GM12874 (cell line): Measurements from ENCODE around the gene STARD5.

Experiments used
- TF ChIP-seq, protein P1 (sequence below): IDR thresholded peaks from 2 replicates; pipeline ENCODE4 v1.5.1; 2011; ENCODE audit warnings: low read depth, mild to moderate bottlenecking, control low read depth, low read length, moderate library complexity; ENCODE audit not compliant: insufficient read depth

STARD5 gene

DNA sequence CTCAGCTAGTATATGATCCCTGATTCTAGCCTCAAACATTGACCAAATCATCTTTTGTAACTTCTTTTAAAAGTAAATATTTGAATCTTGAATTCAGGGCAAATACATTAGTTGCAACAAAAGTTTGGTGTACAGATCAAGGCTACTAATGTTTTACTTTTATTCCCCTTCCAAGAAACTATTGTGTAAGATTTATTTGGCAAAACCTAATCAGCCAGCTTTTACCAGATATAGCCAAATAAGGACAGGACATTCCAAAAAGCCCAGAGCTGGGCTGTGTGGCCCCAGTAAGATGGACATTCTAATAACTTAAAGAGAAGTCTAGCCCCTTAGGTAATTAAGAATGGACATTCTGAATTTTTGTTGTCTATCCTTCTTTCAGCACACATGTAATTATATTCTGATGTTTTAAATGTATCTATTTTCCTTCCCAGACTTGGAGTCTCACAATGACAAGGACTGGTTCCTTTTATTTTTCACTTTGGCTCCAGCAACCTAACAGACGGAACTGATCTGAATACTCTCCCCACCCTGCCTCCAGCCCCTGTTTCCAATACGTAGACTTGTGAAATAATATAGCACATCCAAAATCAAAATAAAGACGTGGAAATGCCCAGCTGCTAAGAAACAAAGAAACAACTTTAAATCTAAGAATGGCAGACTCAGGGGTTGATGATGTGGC lies 48.1 kb downstream of the STARD5 start:
- TF ChIP-seq, protein P1, sequence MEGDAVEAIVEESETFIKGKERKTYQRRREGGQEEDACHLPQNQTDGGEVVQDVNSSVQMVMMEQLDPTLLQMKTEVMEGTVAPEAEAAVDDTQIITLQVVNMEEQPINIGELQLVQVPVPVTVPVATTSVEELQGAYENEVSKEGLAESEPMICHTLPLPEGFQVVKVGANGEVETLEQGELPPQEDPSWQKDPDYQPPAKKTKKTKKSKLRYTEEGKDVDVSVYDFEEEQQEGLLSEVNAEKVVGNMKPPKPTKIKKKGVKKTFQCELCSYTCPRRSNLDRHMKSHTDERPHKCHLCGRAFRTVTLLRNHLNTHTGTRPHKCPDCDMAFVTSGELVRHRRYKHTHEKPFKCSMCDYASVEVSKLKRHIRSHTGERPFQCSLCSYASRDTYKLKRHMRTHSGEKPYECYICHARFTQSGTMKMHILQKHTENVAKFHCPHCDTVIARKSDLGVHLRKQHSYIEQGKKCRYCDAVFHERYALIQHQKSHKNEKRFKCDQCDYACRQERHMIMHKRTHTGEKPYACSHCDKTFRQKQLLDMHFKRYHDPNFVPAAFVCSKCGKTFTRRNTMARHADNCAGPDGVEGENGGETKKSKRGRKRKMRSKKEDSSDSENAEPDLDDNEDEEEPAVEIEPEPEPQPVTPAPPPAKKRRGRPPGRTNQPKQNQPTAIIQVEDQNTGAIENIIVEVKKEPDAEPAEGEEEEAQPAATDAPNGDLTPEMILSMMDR, result no peak

DNA sequence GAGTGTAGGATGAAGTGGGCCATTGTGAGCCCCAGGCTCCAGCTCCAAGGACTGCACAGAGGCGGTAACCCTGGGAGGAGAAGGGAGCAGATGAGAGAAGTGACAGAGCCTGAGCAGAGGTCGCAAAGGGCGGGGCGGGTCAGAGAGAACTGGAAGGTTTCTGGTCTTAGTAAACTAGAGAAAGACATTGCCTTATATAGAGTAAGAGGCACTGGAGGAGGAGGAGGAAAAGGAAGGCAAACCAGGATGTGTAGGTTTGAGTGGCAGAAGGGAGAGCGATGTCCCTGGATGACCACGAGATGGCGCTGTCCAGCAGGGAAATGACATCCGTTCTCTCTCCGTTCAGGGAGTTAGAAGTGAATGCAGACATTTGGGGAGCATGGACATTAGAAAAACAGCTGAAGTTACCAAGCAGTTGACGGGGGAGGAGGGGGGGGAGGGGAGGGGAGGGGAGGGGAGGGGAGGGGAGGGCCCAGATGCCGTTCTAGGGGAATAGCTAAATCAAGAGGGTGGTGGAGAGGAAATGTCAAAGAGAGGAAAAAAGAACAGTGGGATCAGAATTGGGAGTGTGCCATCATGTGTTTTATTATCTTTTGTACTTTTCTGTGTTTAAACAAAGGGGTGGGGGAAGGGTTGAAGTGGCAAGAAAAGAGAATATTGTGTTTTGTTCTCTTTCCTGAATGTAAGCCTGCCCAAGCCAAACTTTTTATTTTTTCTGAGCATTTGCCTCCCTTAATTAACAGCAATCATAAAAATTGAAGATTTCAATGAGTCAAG lies 48.8 kb downstream of the STARD5 start:
- TF ChIP-seq, protein P1, result peak; percentile 88

DNA sequence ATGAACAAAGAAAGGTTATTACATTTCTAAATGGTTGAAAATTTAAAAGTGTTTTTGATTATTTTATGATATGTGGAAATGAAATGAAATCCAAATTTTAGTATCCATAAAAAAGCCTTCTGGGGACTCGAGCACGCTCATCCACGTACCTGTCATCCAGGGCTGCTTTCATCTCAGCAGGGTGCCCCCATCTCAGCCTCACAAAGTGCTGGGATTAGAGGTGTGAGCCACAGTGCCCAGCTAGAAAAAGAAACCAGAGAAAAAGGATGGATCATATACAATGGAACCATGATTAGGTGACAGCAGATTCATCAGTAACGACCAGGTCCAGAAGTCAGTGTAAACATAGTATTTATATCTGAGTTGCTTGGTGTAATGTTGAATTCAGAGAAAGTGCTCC lies 49.7 kb downstream of the STARD5 start:
- TF ChIP-seq, protein P1, result no peak

DNA sequence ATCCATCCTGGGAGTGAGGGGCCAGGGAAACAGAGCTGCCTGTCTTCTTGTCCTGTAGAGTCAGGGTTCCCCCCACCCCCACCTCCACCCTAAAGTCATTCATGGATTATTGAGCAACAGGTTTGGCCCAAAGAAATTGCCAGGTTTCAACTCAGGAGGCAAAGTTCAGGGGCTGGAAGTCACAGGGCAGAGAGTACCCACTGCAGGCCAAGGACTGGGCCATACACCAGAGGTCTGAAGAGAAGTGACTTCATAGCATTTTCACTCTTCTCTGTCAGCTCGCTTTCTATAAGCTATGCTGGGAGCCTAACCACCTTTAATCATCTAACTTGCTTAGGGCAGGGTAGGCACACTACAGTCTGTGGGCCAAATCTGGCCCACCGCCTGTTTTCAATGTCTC lies 50.1 kb downstream of the STARD5 start:
- TF ChIP-seq, protein P1, result no peak

DNA sequence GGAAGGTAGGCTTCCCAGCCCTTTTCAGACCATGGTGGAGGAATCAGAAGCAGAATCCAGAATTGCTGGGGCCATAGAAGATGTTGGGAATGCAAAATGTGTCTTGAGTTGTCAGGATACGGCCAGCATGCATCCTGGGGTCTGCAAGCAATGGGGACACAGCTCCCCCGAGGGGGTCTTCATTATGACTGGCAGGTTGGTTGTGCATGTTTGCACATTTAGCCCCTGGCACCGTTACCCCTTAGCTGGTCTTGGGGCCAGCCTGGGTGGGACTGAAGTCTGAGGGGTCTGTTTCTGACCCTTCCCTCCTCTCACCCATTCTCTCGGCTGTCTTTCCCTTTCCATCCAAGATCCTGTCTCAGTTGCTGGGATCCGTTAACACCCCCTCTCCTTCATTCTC lies 50.7 kb downstream of the STARD5 start:
- TF ChIP-seq, protein P1, result no peak

DNA sequence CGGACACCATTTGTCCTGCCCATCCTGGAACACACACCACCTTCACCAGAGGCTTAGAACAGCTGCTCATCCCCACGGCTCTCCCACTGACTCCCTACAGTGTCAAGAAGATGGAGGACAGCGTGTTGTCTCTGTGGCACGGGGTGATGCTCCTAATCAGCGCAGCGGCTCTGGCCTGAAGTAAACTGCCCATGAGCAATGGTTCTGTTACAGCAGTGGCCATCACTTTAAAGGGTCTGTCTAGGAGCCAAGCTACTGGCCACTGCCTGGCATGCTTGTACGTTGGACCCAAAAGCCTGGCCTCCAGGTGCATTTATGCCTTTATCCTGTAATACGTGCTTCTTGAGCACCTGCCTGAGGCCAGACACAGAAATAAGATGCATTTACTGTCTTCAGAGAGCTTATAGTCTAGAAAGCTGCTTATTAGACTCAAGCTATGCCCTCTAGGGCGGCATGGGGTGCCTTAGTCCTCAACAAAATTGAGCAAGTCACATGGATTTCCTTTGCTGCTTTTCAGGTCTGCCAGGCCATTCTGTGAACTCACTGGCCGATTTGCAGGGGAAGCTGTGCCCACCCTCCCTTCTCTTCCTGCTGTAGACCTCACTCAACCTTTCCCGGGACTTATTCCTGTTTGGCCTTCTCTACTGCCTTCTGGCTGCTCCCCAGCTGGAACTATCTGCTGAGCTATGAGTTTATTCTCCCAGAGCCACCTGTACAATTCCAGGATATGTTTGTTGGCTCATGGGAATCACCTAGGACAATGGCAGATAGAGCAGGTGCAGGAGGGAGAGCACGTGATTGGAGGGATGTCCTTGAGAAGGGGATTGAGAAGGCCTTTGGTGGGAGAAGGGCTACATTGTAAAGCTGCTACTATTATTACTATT lies 51.9 kb downstream of the STARD5 start:
- TF ChIP-seq, protein P1, result no peak
